GM12872 (cell line): ENCODE measurements around the gene BRME1.

Experiments used
- TF ChIP-seq, protein P1 (sequence below): IDR thresholded peaks from 3 replicates; pipeline ENCODE4 v1.5.1; 2011; ENCODE audit warnings: low read depth, mild to moderate bottlenecking, low read length, moderate library complexity; ENCODE audit not compliant: insufficient read depth

Gene BRME1

DNA sequence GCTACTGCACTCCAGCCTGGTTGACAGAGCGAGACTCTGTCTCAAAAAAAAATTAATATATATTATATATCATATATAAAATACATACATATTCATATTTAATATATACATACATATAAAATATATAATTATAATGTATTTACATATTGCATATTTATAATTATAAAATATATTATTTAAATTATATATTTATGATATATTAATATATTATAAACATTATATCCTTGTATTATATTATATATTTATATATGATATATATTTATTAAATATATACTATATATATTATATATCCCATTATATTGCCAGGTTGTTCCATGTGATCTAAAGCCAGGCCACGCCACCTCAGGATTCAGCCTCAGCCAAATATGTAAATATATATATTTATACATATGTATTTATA, 9.7 kb downstream of the BRME1 start:
- TF ChIP-seq, protein P1, sequence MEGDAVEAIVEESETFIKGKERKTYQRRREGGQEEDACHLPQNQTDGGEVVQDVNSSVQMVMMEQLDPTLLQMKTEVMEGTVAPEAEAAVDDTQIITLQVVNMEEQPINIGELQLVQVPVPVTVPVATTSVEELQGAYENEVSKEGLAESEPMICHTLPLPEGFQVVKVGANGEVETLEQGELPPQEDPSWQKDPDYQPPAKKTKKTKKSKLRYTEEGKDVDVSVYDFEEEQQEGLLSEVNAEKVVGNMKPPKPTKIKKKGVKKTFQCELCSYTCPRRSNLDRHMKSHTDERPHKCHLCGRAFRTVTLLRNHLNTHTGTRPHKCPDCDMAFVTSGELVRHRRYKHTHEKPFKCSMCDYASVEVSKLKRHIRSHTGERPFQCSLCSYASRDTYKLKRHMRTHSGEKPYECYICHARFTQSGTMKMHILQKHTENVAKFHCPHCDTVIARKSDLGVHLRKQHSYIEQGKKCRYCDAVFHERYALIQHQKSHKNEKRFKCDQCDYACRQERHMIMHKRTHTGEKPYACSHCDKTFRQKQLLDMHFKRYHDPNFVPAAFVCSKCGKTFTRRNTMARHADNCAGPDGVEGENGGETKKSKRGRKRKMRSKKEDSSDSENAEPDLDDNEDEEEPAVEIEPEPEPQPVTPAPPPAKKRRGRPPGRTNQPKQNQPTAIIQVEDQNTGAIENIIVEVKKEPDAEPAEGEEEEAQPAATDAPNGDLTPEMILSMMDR: no peak

DNA sequence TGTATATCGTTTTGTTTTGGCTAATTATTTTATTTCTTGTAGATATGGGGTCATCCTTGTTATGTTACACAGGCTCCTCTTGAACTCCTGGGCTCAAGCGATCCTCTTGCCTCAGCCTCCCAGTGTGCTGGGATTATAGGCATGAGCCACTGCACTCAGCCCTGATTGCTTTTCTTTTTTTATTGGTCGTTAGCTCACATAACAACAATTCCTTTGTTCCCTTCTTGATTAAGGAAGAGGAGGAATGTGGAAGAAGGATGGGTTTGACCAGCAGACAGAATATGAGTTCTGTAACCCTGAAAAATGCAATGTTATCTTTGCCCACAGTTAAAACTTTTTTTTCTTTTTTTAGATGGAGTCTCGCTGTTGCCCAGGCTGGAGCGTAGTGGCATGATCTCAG, 11.4 kb downstream of the BRME1 start:
- TF ChIP-seq, protein P1: no peak

GRCh38 chr19:13892870-13893269, 13.0 kb downstream of the BRME1 start:
- TF ChIP-seq, protein P1: no peak

DNA sequence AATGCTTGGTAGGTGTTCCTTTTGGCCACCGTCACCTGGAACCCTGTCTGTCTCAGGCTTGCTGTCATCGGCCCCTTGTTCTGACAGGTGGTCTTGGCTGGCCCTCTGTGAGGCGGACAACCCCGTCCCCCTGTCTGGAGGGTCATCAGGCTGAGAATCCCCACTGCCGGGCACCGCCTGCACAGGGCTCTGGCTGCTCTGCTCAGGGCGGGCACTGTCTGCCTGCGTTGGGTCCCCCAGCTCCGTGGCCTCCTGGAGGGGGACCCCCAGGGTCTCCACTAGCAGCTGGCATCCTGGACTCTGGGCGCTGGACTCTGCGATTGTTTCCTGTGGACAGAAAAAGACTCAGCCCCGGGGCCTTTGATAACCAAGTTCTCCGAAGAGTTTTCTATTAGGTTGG, 15.8 kb downstream of the BRME1 start:
- TF ChIP-seq, protein P1: no peak

GRCh38 chr19:13888281-13888680, 17.6 kb downstream of the BRME1 start:
- TF ChIP-seq, protein P1: no peak

DNA sequence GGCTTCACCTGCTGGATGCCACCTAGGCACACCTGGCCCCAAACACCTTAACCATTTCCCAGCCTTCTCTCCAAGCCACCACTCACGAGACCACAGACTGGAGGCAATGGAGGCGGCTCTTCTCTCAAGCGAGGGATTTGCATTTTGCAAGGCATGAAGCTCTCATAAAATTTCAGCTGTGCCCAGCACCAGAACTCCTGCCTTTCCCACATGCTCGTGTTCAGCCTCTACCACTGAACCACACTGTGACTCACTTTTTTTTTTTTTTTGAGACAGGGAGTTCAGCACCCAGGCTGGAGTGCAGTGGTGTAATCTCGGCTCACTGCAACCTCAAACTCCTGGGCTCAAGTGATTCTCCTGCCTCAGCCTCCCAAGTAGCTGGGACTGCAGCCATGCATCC, 18.4 kb downstream of the BRME1 start:
- TF ChIP-seq, protein P1: no peak

DNA sequence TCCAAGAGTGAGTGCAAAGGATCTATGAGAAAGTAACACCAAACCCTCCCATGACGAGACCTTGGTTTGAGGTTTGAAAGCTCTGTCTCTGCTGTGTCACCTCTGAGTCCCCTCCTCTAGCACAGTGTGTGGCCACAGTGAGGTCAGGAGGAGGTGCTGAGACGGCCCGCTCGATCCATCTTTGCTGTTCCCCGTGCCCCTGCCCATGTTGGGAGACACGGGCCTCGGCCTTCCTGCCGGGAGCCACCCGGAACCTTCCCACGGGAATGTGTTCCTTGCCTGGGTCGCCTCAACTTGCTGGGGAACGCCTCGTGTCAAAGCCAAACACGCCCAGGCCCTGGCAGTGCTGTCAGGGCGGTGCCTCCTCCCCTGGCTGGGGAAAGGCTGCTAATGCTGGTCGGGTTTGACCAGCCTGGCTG, 18.9 kb downstream of the BRME1 start:
- TF ChIP-seq, protein P1: no peak
